ENCODE measurements around the gene TEF.
"Not testable (repeated sequence)": the region's sequence is repeated elsewhere in the genome, so short reads cannot be mapped to it uniquely, and the experiment has no call there.

TEF gene

DNA sequence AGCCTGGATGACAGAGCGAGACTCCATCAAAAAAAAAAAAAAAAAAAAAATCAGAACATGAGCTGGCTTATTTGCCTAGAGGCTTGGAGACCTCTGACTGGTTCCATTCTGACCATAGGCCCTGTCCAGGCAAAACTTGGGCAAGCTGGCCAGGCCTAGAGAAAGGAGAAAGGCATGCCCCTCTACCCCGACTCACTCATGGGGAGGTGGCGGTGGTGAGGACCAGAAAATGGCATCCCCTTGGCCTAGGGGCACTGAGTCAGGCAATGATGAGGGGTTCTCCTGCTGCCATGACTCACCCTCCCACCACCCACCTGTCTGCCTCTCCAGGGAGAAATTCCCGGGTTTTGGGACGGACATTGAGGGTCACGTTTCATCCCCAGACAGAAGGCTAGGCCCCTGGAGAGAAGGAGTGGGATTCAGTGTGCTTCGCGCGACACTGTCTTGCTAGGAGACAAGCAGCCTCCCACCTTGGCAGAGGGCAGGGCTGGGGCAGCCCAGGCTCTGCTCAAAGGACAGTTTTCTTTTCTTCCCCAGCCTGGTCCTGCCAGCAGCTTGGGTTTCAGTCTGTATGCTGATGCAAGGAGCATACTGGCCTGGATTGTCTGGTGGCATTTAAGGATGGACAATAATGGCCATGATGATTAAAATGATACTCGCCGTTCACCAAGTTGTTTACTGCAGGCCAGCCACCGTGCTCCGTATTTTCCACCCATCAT lies 47.6 kb downstream of the TEF start:
- no peak for DNase-seq

DNA sequence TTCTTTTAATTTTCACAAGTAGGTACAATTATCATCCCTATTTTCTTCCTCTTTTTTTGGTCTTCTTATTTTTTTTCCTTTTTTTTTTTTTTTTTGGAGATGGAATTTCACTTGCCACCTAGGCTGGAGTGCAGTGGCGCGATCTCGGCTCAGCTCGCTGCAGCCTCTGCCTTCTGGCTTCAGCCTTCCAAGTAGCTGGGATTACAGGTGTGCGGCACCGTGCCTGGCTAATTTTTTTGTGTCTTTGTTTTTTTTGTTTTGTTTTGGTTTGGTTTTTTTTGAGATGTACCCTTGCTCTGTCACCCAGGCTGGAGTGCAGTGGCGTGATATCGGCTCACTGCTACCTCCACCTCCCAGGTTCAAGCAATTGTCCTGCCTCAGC lies 48.2 kb downstream of the TEF start:
- no peak for DNase-seq

DNA sequence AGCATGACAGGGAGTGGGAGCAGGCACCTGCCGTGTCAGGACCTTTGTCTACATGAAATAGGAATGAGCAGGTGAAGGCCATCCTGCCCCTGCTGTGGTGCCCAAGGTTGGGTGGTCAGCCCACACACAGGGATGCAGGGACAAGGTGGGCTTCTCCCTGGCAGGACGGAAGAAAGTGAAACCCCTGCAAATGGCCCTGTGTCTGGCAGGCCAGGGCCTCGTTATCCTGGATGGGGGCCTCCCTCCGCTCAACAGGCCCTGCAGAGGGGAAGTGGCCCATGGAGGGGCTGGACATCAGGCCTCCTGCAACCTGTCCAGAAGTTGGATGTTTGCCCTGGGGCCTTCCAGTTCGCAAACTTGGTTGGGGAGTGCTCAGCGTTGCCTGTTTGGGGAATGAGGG lies 49.9 kb downstream of the TEF start:
- no peak for DNase-seq

DNA sequence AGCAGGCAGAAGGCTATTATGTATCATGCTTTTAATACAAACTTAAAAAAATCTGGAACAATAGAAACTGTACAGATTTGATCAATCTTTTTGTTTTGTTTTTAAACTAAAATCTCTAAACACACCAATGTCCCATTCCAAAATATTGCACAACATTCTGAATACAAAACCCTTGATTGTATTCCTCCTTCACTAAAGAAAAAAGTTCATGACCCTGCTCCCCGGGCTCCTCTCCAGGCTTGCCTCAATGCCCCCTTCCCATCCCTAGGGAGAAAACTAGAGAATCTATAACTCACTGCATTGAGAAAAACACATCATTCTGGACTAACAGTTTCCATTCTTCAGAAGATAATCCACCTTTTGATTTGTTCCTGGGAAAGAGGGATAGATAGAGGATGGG lies 51.7 kb downstream of the TEF start:
- DNase-seq = not testable (repeated sequence)

DNA sequence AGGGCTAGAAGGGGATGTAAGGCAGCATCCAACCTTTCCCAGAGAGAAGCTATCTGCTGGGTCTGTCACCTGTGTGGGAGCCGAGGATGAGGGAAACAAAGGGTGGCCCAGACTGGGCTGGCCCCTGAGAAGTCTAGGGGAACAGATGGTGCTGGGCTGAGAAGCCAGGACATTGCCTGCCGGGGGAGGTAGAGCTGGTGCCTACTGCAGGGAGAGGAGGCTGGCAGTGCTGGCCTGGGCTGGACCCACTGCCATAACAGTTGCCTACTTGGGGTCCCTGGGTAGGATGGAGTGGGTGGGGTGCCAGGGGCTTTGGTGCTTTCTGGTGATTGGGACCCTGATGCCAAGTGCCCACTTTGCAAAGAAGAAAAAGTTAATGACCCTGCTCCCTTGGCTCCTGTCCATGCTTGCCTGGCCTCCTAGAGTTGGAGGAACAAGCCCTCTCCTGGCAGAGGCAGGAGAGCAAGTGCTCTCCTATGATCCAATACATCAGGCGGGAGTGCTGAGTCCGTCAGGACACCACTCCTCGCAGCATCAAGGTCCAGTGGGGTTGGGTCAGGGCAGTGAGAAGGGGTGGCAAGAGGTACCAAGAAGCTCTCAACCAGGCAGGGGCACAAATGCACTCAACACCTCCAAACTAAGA lies 52.7 kb downstream of the TEF start:
- not testable (repeated sequence) for DNase-seq

DNA sequence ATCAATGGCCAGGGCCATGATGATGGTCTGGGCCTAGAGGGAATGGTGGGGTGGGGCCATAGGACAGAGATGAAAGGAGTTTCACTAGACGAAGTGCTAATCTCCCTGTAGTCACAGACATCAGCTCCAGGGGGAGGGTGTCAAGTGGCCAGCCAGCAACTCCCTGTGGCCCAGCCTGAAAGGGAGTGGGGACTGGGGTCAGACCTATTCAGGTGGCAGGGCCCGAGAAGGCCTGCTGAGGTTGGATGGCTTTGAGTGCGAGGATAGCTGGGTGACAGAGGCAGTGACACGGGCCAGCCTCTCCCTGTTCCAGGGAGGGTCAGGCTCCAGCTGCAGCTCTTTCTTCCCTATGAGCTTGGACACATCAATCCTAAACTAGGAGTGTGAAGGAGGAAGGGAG lies 53.8 kb downstream of the TEF start:
- DNase-seq = no peak

DNA sequence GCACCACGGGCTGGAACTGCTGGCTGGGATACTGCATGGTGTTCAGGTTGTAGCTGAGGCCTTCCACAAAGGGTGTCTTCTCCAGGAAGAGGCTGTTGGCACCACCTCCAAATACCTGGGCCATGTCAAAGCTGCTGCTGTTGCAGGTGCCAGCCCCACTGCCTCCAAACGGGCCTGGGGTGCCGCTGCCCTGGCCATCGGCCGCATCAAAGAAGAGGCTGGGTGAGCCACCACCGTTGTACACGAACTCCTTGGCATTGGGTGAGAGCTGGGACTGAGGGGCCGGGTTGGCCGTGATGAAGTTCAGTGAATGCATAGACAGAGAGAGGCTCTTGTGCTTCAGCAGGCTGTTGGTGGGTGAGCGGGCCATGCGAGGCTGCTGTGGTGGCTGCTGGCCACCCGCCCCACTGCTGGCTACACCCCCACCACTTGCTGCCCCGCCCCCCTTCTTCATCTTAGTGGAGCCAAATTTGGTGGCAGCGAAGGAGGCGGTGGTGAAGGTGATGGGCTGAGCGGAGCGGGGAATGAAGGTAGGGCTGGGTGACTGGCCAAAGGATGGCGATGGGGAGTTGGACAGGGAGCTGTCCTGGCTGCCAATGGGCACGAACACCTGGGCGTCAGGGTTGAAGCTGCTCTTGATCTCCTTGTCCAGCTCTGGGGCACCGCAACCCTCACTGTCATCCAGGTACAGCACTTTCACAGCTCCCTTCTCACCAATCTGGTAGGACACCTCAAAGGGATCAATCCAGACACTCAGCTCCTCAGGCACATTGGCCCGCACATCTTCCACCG lies 54.8 kb downstream of the TEF start:
- DNase-seq = no peak

DNA sequence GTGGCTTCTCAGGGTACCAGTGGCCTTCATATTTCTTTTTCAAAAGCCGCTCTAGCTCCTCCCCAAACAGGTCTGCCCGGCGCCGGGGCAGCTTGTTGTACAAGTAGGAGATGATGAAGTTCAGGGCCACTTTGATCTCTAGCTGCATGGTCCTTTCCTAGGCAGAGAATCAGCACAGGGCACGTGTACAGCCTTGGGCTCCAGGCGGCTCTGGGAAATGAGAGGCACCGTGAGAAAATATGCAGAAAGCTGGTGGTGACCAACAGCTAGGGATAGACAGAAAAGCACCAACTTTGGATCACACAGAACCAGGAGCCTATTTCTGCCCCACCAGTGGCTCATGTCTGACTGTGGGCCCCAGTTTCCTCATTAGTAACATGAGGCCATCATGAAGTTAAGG lies 55.5 kb downstream of the TEF start:
- DNase-seq = no peak

DNA sequence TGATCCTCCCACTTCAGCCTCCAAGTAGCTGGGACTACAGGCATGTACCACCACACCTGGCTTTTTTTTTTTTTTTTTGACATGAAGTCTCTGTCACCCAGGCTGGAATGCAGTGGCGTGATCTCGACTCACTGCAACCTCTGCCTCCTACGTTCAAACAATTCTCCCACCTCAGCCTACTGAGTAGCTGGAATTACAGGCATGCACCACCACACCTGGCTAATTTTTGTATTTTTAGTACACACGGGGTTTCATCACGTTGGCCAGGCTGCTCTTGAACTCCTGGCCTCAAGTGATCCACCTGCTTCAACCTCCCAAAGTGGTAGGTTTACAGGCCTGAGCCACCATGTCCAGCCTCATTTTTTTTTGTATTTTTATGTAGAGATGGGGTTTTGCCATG lies 58.8 kb downstream of the TEF start:
- not testable (repeated sequence) for DNase-seq

DNA sequence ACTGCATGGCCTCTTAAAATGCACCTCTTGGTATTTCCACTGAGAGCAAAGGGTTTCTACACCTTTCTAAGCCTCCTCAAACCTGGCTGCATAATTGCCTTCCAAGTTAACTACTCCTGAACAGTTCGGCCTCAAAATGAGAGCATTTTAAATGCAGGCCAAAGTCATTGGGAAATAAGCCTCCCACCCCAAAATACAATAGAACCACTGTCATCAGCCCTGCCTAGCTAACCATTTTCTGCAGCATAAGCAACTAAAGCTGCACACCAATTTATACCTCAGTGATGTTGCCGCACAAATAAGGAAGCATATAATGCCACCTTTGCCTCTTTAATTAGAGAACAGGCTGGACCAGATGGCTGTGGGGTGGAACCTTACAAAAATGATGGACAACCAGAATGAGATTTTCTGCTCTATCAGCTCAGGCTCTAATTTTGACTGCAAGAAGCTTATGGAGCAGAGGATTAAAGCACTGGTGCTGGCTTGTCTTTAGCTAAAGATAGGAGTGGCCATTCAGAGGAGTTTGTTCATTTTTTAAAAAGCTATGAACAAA lies 60.6 kb downstream of the TEF start:
- DNase-seq = no peak

DNA sequence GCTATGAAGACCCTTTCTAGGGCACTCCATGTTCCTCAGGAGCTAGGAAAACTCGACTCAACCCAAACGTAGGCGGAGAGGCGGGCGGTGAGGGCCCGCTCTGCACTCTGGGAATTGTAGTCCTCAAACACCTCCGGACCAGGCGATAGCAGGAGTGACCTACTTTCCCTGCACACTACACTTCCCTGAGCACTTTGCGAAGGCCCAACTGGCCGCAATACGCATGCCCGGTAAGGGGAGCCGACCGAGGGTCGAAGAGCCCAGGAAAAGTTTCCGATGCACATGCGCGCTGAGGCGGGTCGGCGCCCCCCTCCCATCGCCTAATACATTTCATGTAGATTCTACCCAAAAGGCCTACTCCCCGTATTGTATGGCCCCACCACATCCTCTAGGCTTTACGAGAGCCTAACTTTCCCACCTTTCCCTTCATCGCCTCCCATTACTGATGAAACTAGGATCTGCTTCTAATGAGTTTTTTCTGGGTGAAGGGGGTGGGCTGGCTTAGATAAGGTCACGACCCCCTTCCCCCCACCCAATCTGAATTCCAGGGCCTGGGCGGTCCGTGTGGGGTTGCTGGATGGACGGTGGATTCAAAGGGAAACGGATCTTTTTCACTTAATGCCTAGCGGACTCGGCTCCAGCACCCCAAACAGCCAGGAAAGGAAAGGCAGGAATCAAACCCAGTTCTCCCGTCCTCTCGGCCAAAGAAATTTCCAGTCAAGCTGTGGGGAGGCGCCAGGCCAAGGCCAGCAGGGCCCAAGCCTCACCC lies 62.8 kb downstream of the TEF start:
- peak; percentile 25 for DNase-seq

DNA sequence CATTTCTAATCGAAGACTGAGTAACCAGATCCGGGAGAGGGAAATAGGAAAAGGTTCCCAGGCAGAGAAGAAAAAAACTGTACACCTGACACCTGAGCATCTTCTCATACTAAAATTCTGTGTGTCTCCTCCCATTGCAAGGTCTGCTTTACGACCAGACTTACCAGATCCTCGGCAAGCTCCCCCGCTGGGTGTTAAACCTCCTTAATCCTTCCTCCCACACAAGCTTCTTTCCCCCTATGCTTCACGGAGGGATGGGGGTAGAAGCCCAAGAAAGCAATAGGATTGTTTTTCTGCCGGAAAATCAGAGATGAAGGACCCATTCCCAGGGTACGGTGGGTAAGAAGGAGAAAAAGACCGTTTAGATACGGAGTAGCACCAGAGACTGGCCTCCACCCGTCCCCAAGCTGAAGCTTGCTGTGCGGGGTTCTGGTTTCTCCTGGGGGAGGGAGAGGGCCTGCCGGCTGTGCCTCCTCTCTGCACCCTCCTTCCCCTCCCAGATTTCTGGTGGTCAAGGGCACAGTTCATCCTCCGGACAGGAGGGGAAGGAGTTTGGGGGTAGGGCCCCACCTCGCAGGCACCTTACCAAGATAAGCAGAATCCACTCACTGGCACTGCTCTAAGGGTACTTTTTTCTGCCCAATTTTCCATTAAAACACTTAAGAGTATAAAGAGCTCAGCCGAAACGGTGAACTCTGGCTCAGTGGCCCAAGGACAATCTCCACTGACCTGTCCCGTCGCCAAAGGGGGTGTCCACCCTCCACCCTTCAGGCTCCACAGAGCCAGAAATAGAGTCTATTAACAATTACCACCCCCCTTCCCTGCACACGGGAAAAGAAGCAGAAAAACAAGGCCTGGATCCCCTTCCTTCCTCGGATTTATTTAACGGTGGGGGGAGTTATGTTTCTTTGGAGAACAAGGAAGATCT lies 63.7 kb downstream of the TEF start:
- no peak for DNase-seq

DNA sequence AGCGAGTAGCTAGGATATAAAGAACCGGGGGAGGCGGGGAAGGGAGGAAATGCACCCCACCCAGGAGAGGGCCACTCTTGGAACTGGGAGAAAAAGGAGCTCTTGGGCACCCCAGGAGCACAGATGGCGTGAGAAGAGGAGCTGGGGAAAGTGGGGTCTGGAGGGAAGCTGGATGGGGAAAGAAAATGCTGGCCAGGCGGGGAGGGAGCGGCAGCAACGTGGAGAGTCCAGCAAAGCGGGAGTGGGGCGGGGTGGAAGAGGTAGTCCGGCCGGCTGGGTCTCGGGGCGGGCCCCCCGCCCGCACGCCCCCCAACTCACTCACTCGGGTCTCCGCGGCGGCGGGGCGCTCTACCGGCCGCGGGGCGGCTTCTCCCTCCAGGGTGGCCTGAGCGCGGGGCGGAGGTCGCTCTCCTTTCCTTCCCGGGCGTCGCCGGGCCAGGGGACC lies 64.3 kb downstream of the TEF start:
- DNase-seq = no peak

DNA sequence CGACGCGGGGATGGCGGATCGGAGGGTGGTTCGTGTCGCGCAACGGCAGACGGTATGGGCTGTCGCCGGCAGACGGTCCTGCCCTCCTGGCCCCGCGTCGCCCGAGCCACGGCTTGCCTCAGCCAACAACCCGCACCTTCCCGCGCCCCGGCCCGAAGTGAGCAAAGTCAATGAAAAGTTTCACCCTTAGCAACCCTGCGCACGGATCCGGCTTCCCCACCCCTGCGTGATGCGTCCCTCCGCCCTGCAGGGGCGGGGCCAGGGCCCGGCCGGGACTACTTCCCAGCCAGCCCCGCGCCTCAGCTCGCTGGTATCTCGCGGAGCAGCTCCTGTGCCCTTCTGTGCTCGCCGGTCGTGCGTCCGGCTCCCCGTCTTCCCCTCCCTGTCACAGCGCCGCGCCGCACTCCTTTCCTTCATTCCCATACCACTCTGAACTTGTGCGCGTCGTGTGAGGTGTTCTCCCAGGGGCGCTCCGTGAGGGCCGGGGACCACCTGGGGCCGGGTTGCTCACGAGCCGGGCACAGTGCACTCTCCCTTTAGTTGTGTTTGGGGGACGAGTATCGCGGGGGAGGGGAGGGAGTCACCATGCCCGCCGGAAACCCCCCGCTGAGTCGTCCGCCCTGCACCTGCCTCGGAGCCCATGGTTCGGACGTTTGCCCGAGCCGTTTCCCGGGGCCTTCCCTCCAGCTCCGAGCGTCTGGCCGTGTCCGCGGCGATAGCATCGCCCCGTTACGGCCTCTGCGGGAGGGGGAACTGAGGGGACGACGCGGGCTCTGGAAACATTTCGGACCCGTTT lies 65.1 kb downstream of the TEF start, which contains the start of gene TOB2:
TOB2 (minus strand) TSS at position 163 of the 796 bp plus-strand sequence. CDS start 9,456 bp downstream, outside the sequence.
- peak; percentile 41 for DNase-seq

DNA sequence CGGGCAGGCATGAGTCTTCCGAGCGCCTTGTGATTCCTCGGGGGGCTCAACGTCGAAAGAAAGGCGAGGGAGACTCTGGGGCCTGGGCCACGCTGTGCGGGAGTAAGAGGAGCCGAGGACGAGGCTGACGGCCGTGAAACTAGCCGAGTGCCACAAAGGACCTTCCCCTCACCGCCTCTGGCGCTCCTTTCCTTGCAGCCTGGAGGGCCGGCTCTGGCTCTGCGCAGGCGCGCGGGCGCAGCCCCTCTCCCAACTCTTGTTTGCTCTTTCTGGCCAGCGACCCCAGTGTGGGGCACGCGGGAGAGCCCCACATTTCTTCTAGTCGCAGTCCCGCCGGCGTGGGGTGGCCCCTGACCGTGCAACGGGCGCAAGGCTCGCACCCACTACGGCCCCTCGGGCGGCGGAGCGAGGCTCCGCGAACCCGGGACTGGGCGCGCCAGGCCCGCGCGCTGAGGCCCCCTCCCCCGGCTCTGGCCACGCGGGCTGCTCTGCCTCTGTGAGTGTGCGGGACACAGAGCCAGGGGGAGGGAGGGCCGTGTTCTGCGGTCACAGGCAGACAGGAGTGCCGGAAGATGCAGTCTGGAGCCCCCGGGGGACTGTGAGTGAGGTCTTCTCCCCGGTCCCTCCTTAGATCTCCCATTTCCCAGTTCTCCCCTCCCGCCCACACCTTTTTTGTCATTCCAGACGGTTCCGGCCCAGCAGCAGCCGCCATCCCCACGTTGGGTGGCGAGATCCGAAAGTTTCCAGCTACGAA lies 65.9 kb downstream of the TEF start:
- DNase-seq = no peak

DNA sequence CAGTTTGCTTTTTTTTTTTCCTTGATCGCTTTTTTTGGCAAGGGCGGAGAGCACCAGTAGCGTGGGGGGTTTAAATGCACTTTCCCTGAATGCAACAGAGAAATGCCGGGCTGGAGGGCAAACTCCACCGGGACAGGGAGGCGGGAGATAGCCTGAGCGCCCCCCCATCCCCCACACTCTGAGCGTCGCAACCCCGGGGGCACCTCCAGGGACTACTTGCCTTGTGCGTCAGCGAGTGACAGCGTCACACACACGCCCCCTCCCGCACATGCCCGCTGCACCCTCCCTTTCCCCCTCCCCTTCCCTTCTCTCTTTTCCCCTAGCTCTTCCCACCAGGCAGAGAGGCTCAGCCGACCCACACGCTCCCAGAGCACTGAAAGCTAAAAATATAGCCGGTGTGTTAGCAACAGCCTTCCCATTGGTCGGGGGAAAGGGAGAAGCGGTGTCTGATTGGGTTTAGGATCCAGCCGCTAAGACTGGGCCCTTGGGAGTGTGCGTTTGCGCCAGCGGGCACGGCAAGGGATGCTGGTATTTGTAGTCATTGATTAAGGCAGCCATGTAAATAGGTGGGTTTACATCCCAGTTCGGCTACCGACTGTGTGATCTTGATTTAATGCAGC lies 66.6 kb downstream of the TEF start:
- peak; percentile 93 for DNase-seq

All from NCI-H1417 treated with DMSO at 0.1 percent for 48 hours (cell line).